Stimulated activated CD8-positive, alpha-beta memory T cell treated with anti-CD3 and anti-CD28 coated beads, Interleukin-4, amount 100 ng/mL, for 48 hours (primary cell): ENCODE measurements around the gene DBN1.
A peak's percentile ranks its signal among the peaks of the same experiment; 100 is the strongest.
"Not testable (repeated sequence)": the region's sequence is repeated elsewhere in the genome, so short reads cannot be mapped to it uniquely, and the experiment has no call there.

Source experiments
- DNase-seq: peaks from one replicate; pipeline ENCODE4 v3.0.0-alpha.2; 2020

The DBN1 gene

GRCh38 chr5:177427919-177428573, 45.4 kb downstream of the DBN1 start:
- DNase-seq = peak; percentile 70

GRCh38 chr5:177427211-177427822, 46.1 kb downstream of the DBN1 start:
- DNase-seq = no peak

- DNase-seq = peak; percentile 75
Observed at GRCh38 chr5:177426566-177427210, 46.7 kb downstream of the DBN1 start, which contains the start of gene GRK6. Gene GRK6 (plus strand): TSS chr5:177426676. CDS start chr5:177426846, 170 bp downstream.

GRCh38 chr5:177425801-177426565, 47.5 kb downstream of the DBN1 start:
- peak; percentile 100 for DNase-seq

- no peak for DNase-seq
Observed at GRCh38 chr5:177425196-177425800, 48.1 kb downstream of the DBN1 start.

GRCh38 chr5:177423671-177424070, 49.8 kb downstream of the DBN1 start:
- DNase-seq = no peak

GRCh38 chr5:177421062-177421798, 52.2 kb downstream of the DBN1 start:
- no peak for DNase-seq

- not testable (repeated sequence) for DNase-seq
Observed at GRCh38 chr5:177420472-177420871, 53.0 kb downstream of the DBN1 start.

GRCh38 chr5:177419046-177419445, 54.4 kb downstream of the DBN1 start:
- DNase-seq = no peak

- DNase-seq = not testable (repeated sequence)
Observed at GRCh38 chr5:177417081-177417480, 56.4 kb downstream of the DBN1 start.

- no peak for DNase-seq
Observed at GRCh38 chr5:177414481-177414880, 59.0 kb downstream of the DBN1 start.

GRCh38 chr5:177412603-177413233, 60.7 kb downstream of the DBN1 start:
- peak; percentile 43 for DNase-seq

GRCh38 chr5:177410575-177410974, 62.9 kb downstream of the DBN1 start:
- DNase-seq = no peak

GRCh38 chr5:177409043-177409801, 64.2 kb downstream of the DBN1 start, which contains the start of gene F12:
Gene F12 (minus strand): TSS chr5:177409564. CDS start chr5:177409527, 37 bp downstream.
- DNase-seq = no peak
